Measurements from ENCODE around the gene VWA8. TPM values are rescaled to one million over a fixed set of nuclear protein-coding genes. Genes with fewer than 3 reads are reported as not detected.

Gene VWA8
- total RNA-seq (10 to 100 TPM; 20.2 to 23.3 TPM), polyA plus RNA-seq (1 to 10 TPM; 3.2 to 6.8 TPM)

- H3K4me3 Mint-ChIP-seq: peak within 1 kb of the TSS; percentile 92 to 97 (median 94)
- H3K27me3 Mint-ChIP-seq: no peaks in the 10 kb centered on the region
- peaks cover 36% of the 10 kb centered on the region for H3K4me1 ChIP-seq (ENCODE audit: insufficient read depth, low read length)
- H3K27ac ChIP-seq (ENCODE audit: low read depth, low read length): peak within 1 kb of the TSS; percentile 75
- H3K36me3 Mint-ChIP-seq: peaks cover 3 to 4% of the 10 kb centered on the region in 2 donors
- H3K36me3 ChIP-seq (ENCODE audit: insufficient read depth, low read length): no peaks in the 10 kb centered on the region
- H3K9me3 Mint-ChIP-seq: peaks cover 0 to 2% (median 0%) of the 10 kb centered on the region in 8 donors
- POLR2A ChIA-PET (ENCODE audit: partially characterized antibody): interaction anchor here (0.6 to 3.1 kb wide), 12 partner anchors 8 to 900 kb away, joined by 3 to 14 read pairs (median 4); partner anchors contain the start of genes AKAP11, DGKH, MTRF1 and WBP4
- peak; percentile 81 to 84 (median 84) for DNase-seq
- H3K27ac Mint-ChIP-seq: peak within 1 kb of the TSS; percentile 87 to 98 (median 97)
- H3K4me3 ChIP-seq (ENCODE audit: low read length in 2 of 2): peak within 1 kb of the TSS; percentile 55 to 64
- H3K9me3 ChIP-seq (ENCODE audit: control insufficient read depth in 1 of 2, low read length in 2 of 2): no peaks in the 10 kb centered on the region
- peaks cover 25 to 51% (median 38%) of the 10 kb centered on the region in 4 donors for H3K4me1 Mint-ChIP-seq
- CTCF ChIA-PET (ENCODE audit: partially characterized antibody): interaction anchor here (0.9 to 1.6 kb wide), 4 partner anchors 11 to 292 kb away, joined by 3 to 4 read pairs (median 4); no protein-coding TSS in a partner anchor
- intact Hi-C loops (cut with micrococcal nuclease): loop anchor here (1.0 to 10.0 kb wide), 7 partner anchors 10 to 1031 kb away; partner anchors contain the start of genes AKAP11, EPSTI1, KBTBD6 and MTRF1
- no peaks in the 10 kb centered on the region for H3K27me3 ChIP-seq (ENCODE audit: insufficient read depth, low read length)
Observed at GRCh38 chr13:41960637-41961465, at the start of gene VWA8. TSS of gene VWA8 (minus strand) at chr13:41961109. CDS start at chr13:41961015, 94 bp downstream.

- Mint-ChIP-seq H3K9me3 (no peaks in the 10 kb centered on the region), H3K4me1 (no peaks in the 10 kb centered on the region), H3K27ac (no peak overlapping the region), H3K4me3 (no peak overlapping the region), H3K27me3 (peaks cover 0 to 4% of the 10 kb centered on the region in 2 donors), H3K36me3 (no peaks in the 10 kb centered on the region)
- POLR2A ChIA-PET (ENCODE audit: partially characterized antibody): no interaction called here
- no peaks in the 10 kb centered on the region for H3K36me3 ChIP-seq (ENCODE audit: insufficient read depth, low read length)
- no peak overlapping the region for H3K27ac ChIP-seq (ENCODE audit: low read depth, low read length)
- CTCF ChIA-PET (ENCODE audit: partially characterized antibody): no interaction called here
- no peaks in the 10 kb centered on the region for H3K27me3 ChIP-seq (ENCODE audit: insufficient read depth, low read length)
- no peak for DNase-seq
- no peaks in the 10 kb centered on the region for H3K9me3 ChIP-seq (ENCODE audit: control insufficient read depth in 1 of 2, low read length in 2 of 2)
- H3K4me3 ChIP-seq (ENCODE audit: low read length in 2 of 2): no peak overlapping the region
- no peaks in the 10 kb centered on the region for H3K4me1 ChIP-seq (ENCODE audit: insufficient read depth, low read length)
- intact Hi-C loops (cut with micrococcal nuclease): no loop called here
Observed at GRCh38 chr13:42009057-42009456, 48.1 kb upstream of the VWA8 start.

GRCh38 chr13:42007844-42008243 is 46.9 kb upstream of the VWA8 start:
- CTCF ChIA-PET (ENCODE audit: partially characterized antibody): no interaction called here
- no peaks in the 10 kb centered on the region for H3K27me3 ChIP-seq (ENCODE audit: insufficient read depth, low read length)
- no peaks in the 10 kb centered on the region for H3K36me3 ChIP-seq (ENCODE audit: insufficient read depth, low read length)
- Mint-ChIP-seq H3K9me3 (no peaks in the 10 kb centered on the region), H3K36me3 (no peaks in the 10 kb centered on the region), H3K4me3 (no peak overlapping the region), H3K27me3 (peaks cover 0 to 2% of the 10 kb centered on the region in 2 donors), H3K4me1 (no peaks in the 10 kb centered on the region), H3K27ac (no peak overlapping the region)
- intact Hi-C loops (cut with micrococcal nuclease): no loop called here
- H3K4me3 ChIP-seq (ENCODE audit: low read length in 2 of 2): no peak overlapping the region
- DNase-seq: no peak
- POLR2A ChIA-PET (ENCODE audit: partially characterized antibody): no interaction called here
- H3K27ac ChIP-seq (ENCODE audit: low read depth, low read length): no peak overlapping the region
- H3K4me1 ChIP-seq (ENCODE audit: insufficient read depth, low read length): no peaks in the 10 kb centered on the region
- no peaks in the 10 kb centered on the region for H3K9me3 ChIP-seq (ENCODE audit: control insufficient read depth in 1 of 2, low read length in 2 of 2)

- Histone ChIP-seq H3K4me1 (ENCODE audit: insufficient read depth, low read length) (no peaks in the 10 kb centered on the region), H3K27me3 (ENCODE audit: insufficient read depth, low read length) (no peaks in the 10 kb centered on the region), H3K36me3 (ENCODE audit: insufficient read depth, low read length) (no peaks in the 10 kb centered on the region), H3K27ac (ENCODE audit: low read depth, low read length) (no peak overlapping the region), H3K9me3 (ENCODE audit: control insufficient read depth in 1 of 2, low read length in 2 of 2) (no peaks in the 10 kb centered on the region), H3K4me3 (ENCODE audit: low read length in 2 of 2) (no peak overlapping the region)
- H3K27ac Mint-ChIP-seq: no peak overlapping the region
- no peaks in the 10 kb centered on the region for H3K36me3 Mint-ChIP-seq
- no peaks in the 10 kb centered on the region for H3K4me1 Mint-ChIP-seq
- ChIA-PET CTCF (ENCODE audit: partially characterized antibody) (no interaction called here), POLR2A (ENCODE audit: partially characterized antibody) (no interaction called here)
- no peak overlapping the region for H3K4me3 Mint-ChIP-seq
- peaks cover 2% of the 10 kb centered on the region in 2 donors for H3K27me3 Mint-ChIP-seq
- intact Hi-C loops (cut with micrococcal nuclease): no loop called here
- H3K9me3 Mint-ChIP-seq: no peaks in the 10 kb centered on the region
- no peak for DNase-seq
Observed at GRCh38 chr13:42002066-42002465, 41.2 kb upstream of the VWA8 start.

GRCh38 chr13:42001580-42001979 is 40.7 kb upstream of the VWA8 start:
- intact Hi-C loops (cut with micrococcal nuclease): no loop called here
- ChIA-PET CTCF (ENCODE audit: partially characterized antibody) (no interaction called here), POLR2A (ENCODE audit: partially characterized antibody) (no interaction called here)
- H3K9me3 ChIP-seq (ENCODE audit: control insufficient read depth in 1 of 2, low read length in 2 of 2): no peaks in the 10 kb centered on the region
- H3K27ac Mint-ChIP-seq: no peak overlapping the region
- H3K36me3 Mint-ChIP-seq: no peaks in the 10 kb centered on the region
- no peak overlapping the region for H3K4me3 Mint-ChIP-seq
- H3K9me3 Mint-ChIP-seq: no peaks in the 10 kb centered on the region
- H3K36me3 ChIP-seq (ENCODE audit: insufficient read depth, low read length): no peaks in the 10 kb centered on the region
- no peak overlapping the region for H3K27ac ChIP-seq (ENCODE audit: low read depth, low read length)
- no peaks in the 10 kb centered on the region for H3K27me3 ChIP-seq (ENCODE audit: insufficient read depth, low read length)
- H3K4me1 ChIP-seq (ENCODE audit: insufficient read depth, low read length): no peaks in the 10 kb centered on the region
- no peak overlapping the region for H3K4me3 ChIP-seq (ENCODE audit: low read length in 2 of 2)
- DNase-seq: no peak
- H3K27me3 Mint-ChIP-seq: peaks cover 2% of the 10 kb centered on the region in 2 donors
- no peaks in the 10 kb centered on the region for H3K4me1 Mint-ChIP-seq

GRCh38 chr13:42000846-42001245 is 39.9 kb upstream of the VWA8 start:
- POLR2A ChIA-PET (ENCODE audit: partially characterized antibody): no interaction called here
- CTCF ChIA-PET (ENCODE audit: partially characterized antibody): no interaction called here
- no peak overlapping the region for H3K4me3 Mint-ChIP-seq
- no peak overlapping the region for H3K27ac Mint-ChIP-seq
- no peaks in the 10 kb centered on the region for H3K9me3 Mint-ChIP-seq
- H3K27me3 Mint-ChIP-seq: peaks cover 0 to 2% of the 10 kb centered on the region in 2 donors
- H3K27me3 ChIP-seq (ENCODE audit: insufficient read depth, low read length): no peaks in the 10 kb centered on the region
- no peak overlapping the region for H3K27ac ChIP-seq (ENCODE audit: low read depth, low read length)
- no peaks in the 10 kb centered on the region for H3K36me3 ChIP-seq (ENCODE audit: insufficient read depth, low read length)
- intact Hi-C loops (cut with micrococcal nuclease): no loop called here
- no peaks in the 10 kb centered on the region for H3K36me3 Mint-ChIP-seq
- no peaks in the 10 kb centered on the region for H3K9me3 ChIP-seq (ENCODE audit: control insufficient read depth in 1 of 2, low read length in 2 of 2)
- no peak for DNase-seq
- H3K4me3 ChIP-seq (ENCODE audit: low read length in 2 of 2): no peak overlapping the region
- H3K4me1 ChIP-seq (ENCODE audit: insufficient read depth, low read length): no peaks in the 10 kb centered on the region
- H3K4me1 Mint-ChIP-seq: peaks cover 0 to 3% (median 0%) of the 10 kb centered on the region in 4 donors

- no peaks in the 10 kb centered on the region for H3K4me1 ChIP-seq (ENCODE audit: insufficient read depth, low read length)
- ChIA-PET CTCF (ENCODE audit: partially characterized antibody) (no interaction called here), POLR2A (ENCODE audit: partially characterized antibody) (no interaction called here)
- no peak for DNase-seq
- intact Hi-C loops (cut with micrococcal nuclease): no loop called here
- Mint-ChIP-seq H3K36me3 (no peaks in the 10 kb centered on the region), H3K4me1 (peaks cover 0 to 3% (median 0%) of the 10 kb centered on the region in 4 donors), H3K27me3 (peaks cover 0 to 2% of the 10 kb centered on the region in 2 donors), H3K9me3 (no peaks in the 10 kb centered on the region), H3K27ac (no peak overlapping the region), H3K4me3 (no peak overlapping the region)
- no peaks in the 10 kb centered on the region for H3K9me3 ChIP-seq (ENCODE audit: control insufficient read depth in 1 of 2, low read length in 2 of 2)
- no peaks in the 10 kb centered on the region for H3K27me3 ChIP-seq (ENCODE audit: insufficient read depth, low read length)
- no peaks in the 10 kb centered on the region for H3K36me3 ChIP-seq (ENCODE audit: insufficient read depth, low read length)
- no peak overlapping the region for H3K27ac ChIP-seq (ENCODE audit: low read depth, low read length)
- H3K4me3 ChIP-seq (ENCODE audit: low read length in 2 of 2): no peak overlapping the region
Observed at GRCh38 chr13:41997396-41997795, 36.5 kb upstream of the VWA8 start.
